AG04450 (cell line): ENCODE results near the gene P2RX6. TPM values are rescaled to one million over a fixed set of nuclear protein-coding genes. Genes with fewer than 3 reads are reported as not detected.
"Not testable (repeated sequence)": the region's sequence is repeated elsewhere in the genome, so short reads cannot be mapped to it uniquely, and the experiment has no call there.

Experiments used
- CTCF ChIA-PET: fragments of 300-600, 350-600 bp; formaldehyde crosslinking; extraction: SDS; loops from one replicate; lab custom pipeline; 2022; ENCODE audit warnings: antibody characterized with exemption, inconsistent platforms; lab: Charles Lee
- POLR2A ChIA-PET: fragments of 350-600 bp; formaldehyde crosslinking; extraction: SDS; loops from one replicate; lab custom pipeline; 2021; ENCODE audit warnings: antibody characterized with exemption, inconsistent platforms; lab: Yijun Ruan, JAX
- DNase-seq: peaks from one replicate; pipeline ENCODE4 v3.0.0-alpha.2; 2011; ENCODE audit warnings: low read depth, low spot score
- H3K27ac ChIP-seq: one replicate; pipeline ENCODE4 v1.5.1; 2012; ENCODE audit warnings: low read depth, low read length, control low read depth
- H3K27me3 ChIP-seq: one replicate; pipeline ENCODE4 v1.6.0; 2012; ENCODE audit warnings: low read length; ENCODE audit not compliant: control insufficient read depth, insufficient read depth
- H3K4me3 ChIP-seq: 2 replicates; pipeline ENCODE4 v1.5.1; 2011; ENCODE audit warnings: mild to moderate bottlenecking, low read depth, low read length, control low read depth
- H3K9me3 ChIP-seq: 2 replicates; pipeline ENCODE4 v1.5.1; 2012; ENCODE audit warnings: low read length; ENCODE audit not compliant: control insufficient read depth, insufficient read depth
- CTCF ChIP-seq: IDR thresholded peaks from 2 replicates; pipeline ENCODE4 v1.5.1; 2011; ENCODE audit warnings: low read depth, low read length, control low read depth, inconsistent platforms
- polyA plus RNA-seq: library from polyadenylated mRNA; depleted of rRNA; stranded (reverse); fragments of >200 nt; gene quantifications from 2 replicates; pipeline ENCODE4 v1.2.3, GENCODE V29; 2011

P2RX6 gene
- polyA plus RNA-seq, 1 experiment, result 1.7 TPM

GRCh38 chr22:21047035-21047661 is 32.2 kb downstream of the P2RX6 start:
- no peak for DNase-seq
- ChIA-PET CTCF (interaction anchor here (1.6 kb wide), 1 partner anchor 56 kb away, joined by 5 read pairs; no protein-coding TSS in a partner anchor), POLR2A (interaction anchor here (0.6 kb wide), 1 partner anchor 43 kb away, joined by 3 read pairs; no protein-coding TSS in a partner anchor)
- Histone ChIP-seq H3K9me3 (no peaks in the 10 kb centered on the region), H3K4me3 (no peak overlapping the region), H3K27ac (no peak overlapping the region), H3K27me3 (no peaks in the 10 kb centered on the region)
- TF ChIP-seq CTCF, result no peak

- CTCF ChIA-PET, result interaction anchor here (0.5 kb wide), 1 partner anchor 86 kb away, joined by 8 read pairs; no protein-coding TSS in a partner anchor
- no peaks in the 10 kb centered on the region for H3K9me3 ChIP-seq
- TF ChIP-seq CTCF, result no peak
- no peak overlapping the region for H3K4me3 ChIP-seq
- DNase-seq, result no peak
- H3K27ac ChIP-seq, result no peak overlapping the region
- H3K27me3 ChIP-seq, result no peaks in the 10 kb centered on the region
- POLR2A ChIA-PET, result no interaction called here
These were observed 32.8 kb downstream of the P2RX6 start for GRCh38 chr22:21047730-21048129.

GRCh38 chr22:21048448-21048847 is 33.5 kb downstream of the P2RX6 start:
- H3K27ac ChIP-seq, H3K27me3 ChIP-seq, POLR2A ChIA-PET, DNase-seq, H3K4me3 ChIP-seq, H3K9me3 ChIP-seq: not testable (repeated sequence)
- CTCF ChIA-PET, result interaction anchor here (0.5 kb wide), 1 partner anchor 86 kb away, joined by 8 read pairs; no protein-coding TSS in a partner anchor

GRCh38 chr22:21048965-21049364 is 34.0 kb downstream of the P2RX6 start:
- H3K9me3 ChIP-seq, DNase-seq, POLR2A ChIA-PET, H3K27me3 ChIP-seq, CTCF ChIA-PET, H3K27ac ChIP-seq, H3K4me3 ChIP-seq: not testable (repeated sequence)

- Histone ChIP-seq H3K27ac (no peak overlapping the region), H3K27me3 (peaks cover 6% of the 10 kb centered on the region), H3K4me3 (no peak overlapping the region), H3K9me3 (no peaks in the 10 kb centered on the region)
- POLR2A ChIA-PET, result no interaction called here
- CTCF ChIA-PET, result no interaction called here
- no peak for TF ChIP-seq CTCF
- no peak for DNase-seq
These were observed 36.3 kb downstream of the P2RX6 start for GRCh38 chr22:21051145-21051830.

- POLR2A ChIA-PET, result no interaction called here
- H3K27me3 ChIP-seq, result peaks cover 9% of the 10 kb centered on the region
- no peak overlapping the region for H3K27ac ChIP-seq
- no peaks in the 10 kb centered on the region for H3K9me3 ChIP-seq
- no peak for DNase-seq
- H3K4me3 ChIP-seq, result no peak overlapping the region
- CTCF ChIA-PET, result no interaction called here
- TF ChIP-seq CTCF, result no peak
These were observed 37.0 kb downstream of the P2RX6 start for GRCh38 chr22:21051831-21052400.
